Renal cortical epithelial cell (primary cell): ENCODE data around the gene OTP. TPM values are rescaled to one million over a fixed set of nuclear protein-coding genes. Genes with fewer than 3 reads are reported as not detected.

Experiments used
- DNase-seq: peaks from one replicate; pipeline ENCODE4 v3.0.0-alpha.2; 2011; ENCODE audit warnings: low read depth
- total RNA-seq: library from RNA; depleted of rRNA; stranded (reverse); fragments of >200 nt; gene quantifications from 2 replicates; pipeline ENCODE4 v1.2.3, GENCODE V29; 2014

The OTP gene
- not detected in 2 replicates for total RNA-seq

DNA sequence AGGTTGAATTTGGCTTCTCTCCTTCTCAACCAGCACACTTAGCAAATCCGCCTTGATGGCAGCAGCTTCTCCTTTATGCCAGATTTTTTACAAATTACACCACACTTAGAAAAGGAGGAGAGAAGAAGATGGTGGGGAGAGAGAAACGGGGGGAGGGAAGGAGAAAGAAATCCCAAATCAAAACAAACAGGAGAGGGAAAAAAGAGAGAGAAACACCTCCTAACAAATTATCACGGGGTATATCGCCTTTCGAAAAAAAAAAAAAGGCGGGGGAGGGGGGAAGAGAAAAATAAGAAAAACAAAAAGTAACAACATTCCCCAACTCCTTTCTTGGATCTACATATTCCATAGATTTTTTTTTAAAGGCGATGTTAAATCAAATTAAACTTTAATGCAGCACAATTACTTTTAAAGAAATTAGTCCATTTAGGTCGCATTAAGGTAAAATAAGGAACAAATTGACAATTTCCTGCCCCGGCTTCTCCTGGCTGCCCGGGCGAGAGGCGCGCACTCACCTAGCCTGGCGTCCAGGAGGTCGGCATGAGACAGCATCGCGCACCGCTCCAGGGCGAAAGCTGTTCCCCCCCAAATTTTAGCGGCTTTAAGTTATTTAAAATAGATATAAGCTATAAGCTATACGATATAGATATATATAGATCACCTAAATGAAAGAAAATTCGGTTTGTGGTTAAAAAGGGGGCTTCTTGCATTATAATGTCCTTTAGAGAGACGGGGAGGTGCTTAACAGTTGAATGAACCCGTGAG is at the start of gene OTP:
Gene OTP (minus strand): TSS at position 716 of the 765 bp plus-strand sequence. CDS start 164 bp downstream, at position 552.
- no peak for DNase-seq

DNA sequence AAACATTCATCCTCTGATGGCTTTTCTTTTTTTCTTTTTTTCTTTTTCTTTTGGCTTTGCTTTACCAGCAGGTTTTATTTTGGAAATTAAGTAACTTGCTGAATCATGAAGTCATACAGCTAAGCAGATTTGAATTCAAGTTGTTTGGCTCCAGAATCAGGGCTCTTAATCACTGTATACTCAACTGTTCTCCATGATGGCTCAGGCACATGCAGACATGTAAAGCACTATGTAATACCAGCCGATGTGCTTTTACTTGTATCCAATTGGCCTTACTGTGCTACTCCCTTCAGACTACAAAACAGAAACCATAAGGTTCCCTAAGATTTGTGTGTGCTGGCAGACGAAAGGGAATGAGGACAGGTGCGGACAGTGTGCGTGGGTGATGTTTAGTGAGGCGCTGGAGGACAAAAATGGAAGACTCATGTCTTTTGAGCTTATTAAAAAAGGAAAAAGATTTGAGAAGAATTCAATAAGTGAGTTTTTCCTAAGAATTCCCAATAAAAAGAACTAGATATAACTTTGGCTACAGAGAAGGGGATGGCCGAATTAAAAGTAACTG is 44.7 kb upstream of the OTP start:
- no peak for DNase-seq

DNA sequence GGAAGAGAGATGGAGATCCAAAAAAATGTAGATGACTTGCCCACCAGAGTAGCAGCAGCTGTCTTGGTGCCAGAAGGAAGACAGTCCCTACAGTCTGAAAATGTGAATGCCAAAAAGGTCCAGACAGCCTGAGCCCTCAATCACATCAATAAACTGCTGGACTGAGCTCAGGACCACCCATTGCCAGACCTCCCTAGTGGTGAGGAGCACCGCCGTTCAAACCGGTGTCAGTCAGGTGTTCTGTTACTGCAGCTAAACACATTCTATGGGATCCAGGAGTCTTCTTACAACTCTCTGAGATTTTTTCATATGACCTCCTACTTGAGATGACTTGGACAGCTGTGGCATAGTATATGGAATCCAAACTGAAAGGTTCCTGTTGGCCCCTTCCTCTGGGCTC is 32.0 kb upstream of the OTP start:
- no peak for DNase-seq

DNA sequence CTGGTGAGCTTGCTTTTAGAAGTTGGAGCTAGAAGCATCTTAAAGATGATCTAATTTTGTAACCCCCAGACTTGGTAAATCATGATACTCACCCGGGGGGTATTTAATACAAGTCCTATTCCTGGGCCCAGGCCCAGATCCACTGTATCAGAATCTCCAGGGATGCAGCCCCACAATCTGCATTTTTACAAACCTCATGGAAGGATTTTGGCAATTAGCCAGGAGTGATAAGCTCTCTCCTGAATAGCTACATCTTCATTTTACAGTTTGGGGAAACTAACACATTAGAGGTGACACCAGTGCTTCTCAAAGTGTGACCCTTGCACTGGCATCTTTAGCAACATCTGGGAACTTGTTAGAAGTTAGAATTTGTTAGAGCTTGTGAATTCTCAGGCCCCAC is 31.2 kb upstream of the OTP start:
- DNase-seq, result no peak

DNA sequence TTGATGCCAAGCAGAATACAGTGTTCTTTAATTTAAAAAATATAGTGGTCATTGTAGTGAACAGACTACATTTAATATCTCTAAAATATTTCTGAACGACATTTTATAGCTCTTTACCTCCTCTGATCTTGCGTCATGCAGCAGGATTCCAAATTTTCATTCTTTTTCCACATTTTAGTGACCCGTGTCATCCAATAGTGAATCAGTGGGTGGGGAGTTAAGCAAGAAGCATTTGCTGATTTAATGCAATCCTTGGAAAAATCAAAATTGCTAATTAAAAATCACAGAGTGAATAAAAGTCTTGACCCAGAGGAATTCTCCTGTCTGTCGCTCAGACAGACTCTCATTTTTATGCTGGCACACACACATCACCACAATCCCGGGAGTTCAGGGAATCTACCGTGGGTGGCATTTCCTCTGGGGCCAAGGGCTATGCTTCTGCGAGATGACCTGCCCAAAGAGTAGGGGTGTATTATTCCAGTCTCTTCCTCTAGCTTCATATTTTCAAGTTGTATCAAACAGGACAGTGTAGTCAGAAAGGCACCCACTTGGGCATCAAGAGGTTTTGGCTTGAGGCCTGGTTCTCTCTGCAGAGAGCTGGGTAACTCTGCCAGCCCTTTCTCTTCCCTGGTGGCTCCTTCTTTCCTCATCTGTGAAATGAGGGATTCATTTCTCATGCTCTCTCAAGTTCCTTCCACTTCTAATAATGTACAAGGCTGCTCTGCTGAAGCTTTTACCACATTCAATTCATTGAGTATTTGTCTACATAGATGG is 24.8 kb upstream of the OTP start:
- no peak for DNase-seq

DNA sequence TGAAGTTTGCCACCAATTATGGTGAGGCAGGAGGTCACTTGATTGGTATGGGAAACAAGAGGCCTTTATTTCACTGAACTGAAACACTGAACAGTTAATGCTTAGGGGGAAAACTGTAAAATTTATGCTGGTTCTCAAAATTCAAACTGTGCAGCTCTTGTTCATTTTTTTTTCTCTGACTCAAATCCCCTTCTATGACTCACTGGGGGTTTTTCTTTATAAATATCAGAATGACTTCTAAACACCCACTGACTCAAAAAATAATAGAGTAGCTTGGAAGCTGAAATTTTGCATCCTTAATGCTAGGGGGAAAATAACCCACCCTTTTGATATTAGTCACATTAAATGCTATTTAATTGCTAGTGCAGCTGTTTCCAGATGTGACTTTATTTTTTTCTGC is 24.1 kb upstream of the OTP start:
- no peak for DNase-seq

DNA sequence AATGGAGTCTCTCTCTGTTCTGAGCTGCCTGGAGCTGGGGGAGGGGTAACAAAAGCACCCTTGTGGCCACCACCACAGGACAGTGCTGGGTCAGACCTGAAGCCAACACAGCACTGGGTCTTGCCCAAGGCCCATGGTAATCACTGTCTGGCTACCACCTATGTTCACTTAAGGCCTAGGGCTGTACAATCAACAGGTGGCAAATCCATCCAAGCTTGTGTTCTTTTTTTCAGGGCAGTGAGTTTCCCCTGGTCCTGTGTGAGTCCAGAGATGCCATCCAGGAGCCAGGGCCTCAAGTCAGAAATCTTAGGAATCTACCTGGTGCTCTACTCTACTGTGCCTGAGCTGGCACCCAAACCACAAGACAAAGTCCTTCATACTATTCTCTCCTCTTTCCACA is 20.1 kb upstream of the OTP start:
- DNase-seq, result no peak

DNA sequence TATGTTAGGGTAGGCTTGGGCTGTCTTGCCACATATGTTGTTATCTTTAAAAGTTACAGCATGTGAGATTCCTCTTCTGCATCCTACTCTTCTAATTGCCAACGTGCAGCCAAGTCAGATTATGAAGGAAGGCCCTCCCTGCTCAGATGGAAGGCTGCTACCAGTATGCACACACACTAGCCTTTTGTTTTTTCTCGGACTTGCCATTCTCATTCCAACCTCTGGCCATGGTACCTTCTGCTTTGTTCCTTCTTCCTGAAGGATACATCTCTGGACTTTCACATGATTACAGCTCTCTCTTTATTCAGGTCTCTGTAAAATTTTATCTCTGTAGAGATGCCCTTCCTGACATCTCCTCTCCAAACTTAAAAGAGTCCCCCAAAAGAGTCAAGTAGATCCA is 12.8 kb upstream of the OTP start:
- no peak for DNase-seq

DNA sequence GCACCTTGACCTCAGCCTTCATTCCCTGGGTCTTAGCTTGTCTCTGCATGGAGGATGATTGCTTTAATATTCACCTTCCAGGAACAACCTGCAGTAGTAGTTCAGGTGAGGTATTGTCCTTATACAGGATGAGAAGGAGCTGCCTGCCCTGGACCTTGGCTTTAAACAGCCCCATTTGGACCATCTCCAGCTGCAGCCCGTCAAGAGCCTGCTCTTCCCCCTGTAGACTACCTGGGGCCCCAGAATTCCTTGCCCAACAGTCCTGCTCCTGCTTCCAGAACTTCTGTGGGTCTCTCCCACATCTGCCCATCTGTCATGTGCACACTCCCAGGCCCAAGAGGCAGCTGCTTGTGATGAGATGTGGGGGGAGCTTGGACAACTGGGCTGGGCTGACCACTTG is 12.2 kb upstream of the OTP start:
- no peak for DNase-seq

DNA sequence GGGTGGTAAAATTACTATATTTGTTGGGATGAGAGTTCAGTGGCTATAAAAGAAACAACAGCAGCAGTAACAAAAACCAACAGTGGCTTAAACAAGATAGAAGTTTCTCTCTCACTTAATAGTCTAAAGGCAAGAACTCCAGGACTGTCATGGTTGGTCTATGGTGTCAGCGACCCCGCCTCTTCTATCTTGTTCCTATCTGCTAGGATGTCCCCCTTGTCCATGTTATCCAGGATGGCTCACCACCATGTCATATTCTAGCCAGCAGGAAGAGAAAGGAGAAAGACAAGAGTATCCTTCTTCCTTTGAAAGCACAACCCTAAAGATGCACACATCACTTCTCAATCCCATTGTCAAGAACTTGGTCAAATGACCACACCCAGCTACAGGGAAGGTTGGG is 11.3 kb upstream of the OTP start:
- DNase-seq, result no peak

DNA sequence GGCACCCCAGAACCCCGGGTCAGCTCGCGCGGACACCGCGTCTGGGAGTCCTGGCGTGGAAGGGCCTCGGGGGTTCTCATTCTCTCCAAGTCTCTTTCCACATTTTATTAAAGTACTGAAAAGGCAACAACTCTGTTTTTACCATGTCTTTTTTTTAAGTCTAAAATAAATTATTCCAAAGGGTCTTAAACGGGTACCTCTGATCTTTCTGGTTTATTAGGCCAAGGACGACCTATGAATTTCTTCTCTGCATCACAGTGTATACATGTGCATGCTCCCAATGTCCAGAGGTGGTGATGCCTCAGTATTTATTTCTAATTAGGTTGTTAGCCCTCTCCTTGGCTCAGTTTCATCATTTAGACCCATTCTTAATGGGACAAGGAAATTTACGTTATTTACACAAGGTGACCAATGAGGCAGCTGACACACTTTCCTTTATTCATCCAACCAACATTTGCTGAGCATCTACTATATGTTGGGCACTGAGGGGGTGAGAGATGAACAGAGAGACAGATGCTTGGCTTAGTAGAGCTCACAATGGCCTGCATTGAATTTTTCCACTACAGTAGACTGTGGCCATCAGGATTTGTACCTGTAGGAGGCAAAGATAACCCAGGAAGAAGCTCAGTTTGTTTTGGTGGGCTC is 7.6 kb upstream of the OTP start:
- no peak for DNase-seq

DNA sequence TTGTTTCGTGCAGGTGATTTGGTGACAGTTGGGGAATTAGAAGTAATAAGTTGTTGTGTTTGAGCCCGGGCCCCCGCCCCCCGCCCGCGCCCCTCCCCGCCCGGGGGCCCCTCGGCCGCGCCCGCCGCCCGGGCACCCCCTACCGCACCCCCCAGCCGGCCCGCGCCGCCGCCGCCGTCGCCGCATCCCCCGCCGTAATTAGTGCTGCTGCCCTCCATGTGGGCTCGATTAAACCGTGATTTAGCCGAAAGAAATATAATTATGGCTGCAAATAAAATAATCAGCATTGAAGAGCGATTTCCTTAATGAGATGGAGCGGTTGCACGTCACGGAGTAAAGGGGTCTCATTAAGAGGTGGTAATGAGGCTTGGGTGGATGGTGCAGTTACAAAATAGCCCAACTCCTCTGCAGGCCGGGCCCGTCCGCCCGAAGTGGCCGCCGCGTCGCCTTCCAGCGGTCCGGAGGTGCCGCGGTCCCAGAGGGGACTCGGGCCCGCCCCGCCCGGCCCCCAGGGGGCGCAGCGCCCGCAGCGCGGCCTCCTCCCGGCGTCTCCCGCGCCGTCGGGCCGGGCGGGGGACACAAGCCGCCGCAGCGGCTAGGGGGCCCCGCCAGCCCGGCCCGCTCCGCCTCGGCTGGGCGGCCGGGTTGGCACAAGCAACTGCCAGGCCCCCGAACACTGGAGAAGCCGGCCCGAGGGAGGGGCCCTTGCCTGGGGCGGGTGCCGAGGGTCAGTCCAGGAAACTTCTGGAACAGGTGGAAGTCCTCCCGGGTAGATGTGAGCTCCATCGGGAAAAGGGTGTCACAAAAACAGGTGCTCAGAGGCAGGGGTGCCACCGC is 6.9 kb upstream of the OTP start:
- DNase-seq, result no peak

DNA sequence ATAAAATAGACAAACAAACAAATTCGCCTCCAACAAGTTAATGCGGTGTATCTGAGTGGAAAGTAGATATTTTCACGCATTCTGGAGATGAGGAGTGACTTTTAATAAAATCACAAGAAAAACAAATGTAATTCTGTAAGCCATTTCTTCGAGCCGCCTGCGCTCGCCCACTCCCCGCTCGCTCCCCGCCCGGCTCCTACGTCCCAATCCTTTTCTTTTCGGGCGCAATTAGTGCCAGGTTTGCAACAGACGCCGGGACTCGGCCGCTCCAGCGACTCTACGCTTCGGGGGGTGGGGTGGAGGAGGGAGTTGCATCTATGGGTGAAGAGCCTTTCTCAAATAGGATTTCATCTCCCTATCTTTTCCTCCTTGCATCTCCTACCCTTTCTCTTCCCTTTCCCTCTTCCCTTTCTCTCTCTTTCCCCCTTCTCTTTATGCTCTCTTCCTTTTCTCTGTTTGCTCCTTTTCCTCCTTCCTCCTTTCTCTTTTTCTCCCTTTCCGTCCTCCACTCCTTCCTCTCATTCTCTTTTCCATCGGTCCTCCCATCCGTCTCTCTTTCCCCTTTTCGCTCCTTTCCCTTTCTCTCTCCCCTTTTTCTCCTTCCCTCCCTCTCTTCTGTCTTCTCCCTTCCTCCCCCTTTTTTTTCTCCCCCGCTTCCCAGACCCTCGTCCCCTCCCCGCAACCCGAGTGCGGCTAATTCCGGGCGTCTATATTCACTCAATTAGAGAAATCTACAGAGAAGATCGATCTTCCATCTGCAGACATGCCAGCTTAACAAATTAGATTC is 6.1 kb upstream of the OTP start:
- no peak for DNase-seq

DNA sequence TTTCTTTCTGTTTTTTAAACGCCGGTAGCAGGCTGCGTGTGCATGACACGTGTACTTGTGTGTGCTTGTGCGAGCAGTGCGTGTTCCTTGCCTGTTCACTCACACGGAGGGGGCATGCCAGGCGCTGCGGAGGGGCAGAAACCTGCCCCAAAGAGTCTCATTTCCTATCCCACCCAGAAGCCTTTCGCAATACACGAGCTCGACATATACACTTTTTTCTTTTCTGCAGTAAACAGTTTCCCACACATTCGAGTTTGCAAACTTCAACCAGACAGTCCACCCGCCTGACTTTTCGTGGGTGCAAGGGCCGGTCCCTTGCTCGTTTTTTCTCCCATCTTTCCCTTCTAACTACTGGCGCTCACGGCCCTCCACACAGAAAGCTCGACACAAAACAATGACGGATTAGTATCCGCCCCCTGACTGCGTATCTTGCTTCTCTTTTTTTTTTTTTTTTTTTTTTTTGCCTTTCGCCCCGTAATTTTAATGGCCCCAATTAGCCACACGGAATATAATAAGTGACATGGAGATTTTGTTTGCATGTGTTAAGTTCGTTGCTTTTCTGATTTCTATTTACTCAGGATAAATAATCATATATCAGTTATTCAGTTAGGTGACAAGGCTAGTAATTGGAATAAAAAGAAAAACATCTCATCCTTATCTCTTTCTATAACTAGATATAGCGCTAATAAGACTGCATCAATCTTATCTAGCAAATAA is 5.3 kb upstream of the OTP start:
- DNase-seq, result no peak

DNA sequence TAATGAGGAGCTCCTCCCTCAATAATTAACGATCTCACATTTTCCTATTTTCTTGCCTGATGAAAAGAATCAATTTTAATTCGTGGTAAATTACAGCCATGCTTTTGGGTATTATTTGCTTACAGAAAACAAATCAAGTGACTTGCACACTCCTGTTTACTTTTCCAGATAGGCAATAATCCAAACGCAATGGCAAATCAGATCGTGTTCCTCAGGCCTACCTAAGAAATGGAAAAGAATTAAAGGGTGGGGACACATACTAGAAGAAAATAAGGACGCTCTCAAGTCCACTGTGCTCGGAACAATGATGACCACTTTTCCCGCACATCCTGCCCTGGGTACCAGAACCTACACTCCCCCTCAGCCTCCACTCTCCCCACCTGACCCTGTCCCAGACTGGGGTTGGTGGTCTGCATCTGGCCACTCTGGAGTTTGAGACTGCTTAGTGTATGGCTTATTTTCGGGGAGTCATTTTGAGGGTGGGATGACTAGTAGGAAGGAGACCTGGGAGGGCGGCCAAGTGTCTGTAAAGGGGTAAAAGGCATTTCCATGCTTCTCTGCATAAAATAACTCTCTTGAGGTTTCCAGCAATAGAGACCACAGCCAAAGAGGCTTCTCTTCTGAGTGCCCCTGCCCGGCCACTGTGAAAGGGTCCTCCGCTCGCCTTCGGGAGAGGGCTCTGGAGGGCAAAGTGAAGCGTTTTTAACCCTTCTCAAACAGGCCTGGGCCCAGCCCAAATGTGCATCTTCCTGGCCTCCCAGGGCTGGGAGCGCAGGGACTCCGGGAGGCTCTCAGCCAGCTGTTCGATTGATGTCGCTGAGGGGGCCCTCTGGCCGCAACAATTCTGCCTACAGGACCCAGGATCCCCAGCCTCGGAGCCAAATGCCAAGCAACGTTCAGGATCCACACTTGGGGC is 4.5 kb upstream of the OTP start:
- no peak for DNase-seq

DNA sequence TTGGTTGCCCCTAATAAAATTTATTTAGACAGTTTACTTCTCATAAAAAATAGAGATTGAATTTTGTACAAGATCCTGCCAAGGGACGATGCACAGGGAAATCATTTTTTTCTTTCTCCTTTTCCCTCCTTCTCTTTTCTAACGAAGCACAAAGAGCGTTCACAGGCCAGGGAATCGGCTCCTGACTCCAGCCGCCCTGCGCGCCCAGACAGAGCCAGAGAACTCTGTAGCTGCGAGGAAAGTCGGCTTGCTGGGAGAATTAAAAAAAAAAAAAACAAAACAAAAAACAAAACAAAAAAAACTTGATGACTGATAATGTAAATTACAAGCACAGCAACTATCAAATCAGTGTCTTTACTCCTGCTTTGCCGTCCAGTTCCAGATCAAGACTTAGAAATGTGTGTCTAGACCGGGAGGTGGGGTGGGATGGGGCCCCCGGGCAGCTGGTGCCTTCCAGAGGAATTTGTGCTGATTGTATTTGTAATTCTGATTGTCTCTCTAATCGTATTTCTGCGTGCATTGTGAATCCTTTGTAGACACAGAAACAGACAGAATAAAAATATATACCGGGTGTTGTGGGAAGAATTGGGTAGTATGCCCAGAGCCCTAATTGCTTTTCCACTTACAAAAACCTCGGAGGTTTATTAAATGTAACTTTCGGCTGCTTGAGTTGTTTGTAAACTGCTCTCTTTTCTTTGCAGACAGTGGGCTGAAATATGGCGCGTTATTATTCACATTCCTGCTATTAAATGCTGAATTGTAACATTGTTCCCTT is 3.6 kb upstream of the OTP start:
- no peak for DNase-seq

DNA sequence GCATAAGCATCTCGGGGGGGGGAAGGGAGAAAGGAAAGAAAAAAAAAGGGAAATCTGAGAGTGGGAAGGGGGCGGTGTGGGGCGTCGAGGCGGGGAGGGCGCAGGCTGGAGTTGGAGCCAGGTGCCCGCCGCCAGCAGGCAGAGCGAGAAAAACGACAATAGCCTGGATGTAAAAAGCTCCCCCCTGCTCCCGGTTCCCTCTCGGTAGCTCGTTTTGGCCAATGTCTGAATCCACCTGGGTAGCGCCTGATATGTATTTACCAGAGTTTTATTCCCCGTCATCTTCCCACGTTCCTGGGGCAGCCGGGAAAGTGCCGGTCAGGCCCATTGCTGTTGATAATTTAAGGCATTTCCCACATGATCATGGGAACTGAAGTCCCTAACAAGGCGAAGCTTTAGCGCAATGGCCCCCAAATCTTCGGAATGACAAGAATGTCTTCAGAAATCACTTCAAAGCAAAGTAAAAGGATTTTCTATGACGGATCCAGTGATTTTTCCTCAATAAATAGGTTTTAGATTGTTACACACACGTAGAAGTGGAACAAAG is 3.0 kb upstream of the OTP start:
- DNase-seq, result no peak
